ENCODE data around the gene PPP1R12B.
"Not testable (repeated sequence)": the region's sequence is repeated elsewhere in the genome, so short reads cannot be mapped to it uniquely, and the experiment has no call there.

DNA sequence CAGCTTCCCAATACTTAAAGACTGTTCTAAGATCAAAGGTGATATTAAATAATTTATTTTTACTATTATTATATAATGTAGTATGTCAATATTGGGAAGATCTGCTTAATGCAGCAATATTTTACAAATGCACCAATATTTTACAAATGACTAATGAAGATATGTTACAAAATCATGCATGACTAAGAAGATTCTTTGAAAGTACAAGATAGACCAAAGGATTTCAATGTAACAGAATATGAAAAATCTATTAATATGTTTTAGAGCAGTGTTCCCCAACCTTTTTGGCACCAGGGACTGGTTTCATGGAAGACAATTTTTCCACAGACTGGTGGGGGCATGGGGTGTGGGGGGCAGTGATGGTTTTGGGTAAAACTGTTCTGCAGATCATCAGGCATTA, 132.1 kb downstream of the PPP1R12B start:
- TF ChIP-seq CTCF, POLR2A (IDR thresholded peaks at IDR 0.05): not testable (repeated sequence)
